BLaER1 (cell line): ENCODE data around the gene ITGA8.
"Not testable (repeated sequence)": the region's sequence is repeated elsewhere in the genome, so short reads cannot be mapped to it uniquely, and the experiment has no call there.

Experiments used
- H3K27ac ChIP-seq: shearing (Covaris generic); formaldehyde crosslinking; 2 replicates; pipeline ENCODE4 v1.8.1; 2022
- H3K27me3 ChIP-seq: shearing (Covaris generic); formaldehyde crosslinking; 2 replicates; pipeline ENCODE4 v1.8.1; 2022
- H3K36me3 ChIP-seq: shearing (Covaris generic); formaldehyde crosslinking; 2 replicates; pipeline ENCODE4 v1.8.1; 2022
- H3K4me1 ChIP-seq: shearing (Covaris generic); formaldehyde crosslinking; 2 replicates; pipeline ENCODE4 v1.8.1; 2022
- H3K4me2 ChIP-seq: shearing (Covaris generic); formaldehyde crosslinking; 2 replicates; pipeline ENCODE4 v1.8.1; 2022
- H3K4me3 ChIP-seq: shearing (Covaris generic); formaldehyde crosslinking; 2 replicates; pipeline ENCODE4 v1.8.1; 2022
- H3K9ac ChIP-seq: shearing (Covaris generic); formaldehyde crosslinking; 2 replicates; pipeline ENCODE4 v1.8.1; 2022
- H3K9me3 ChIP-seq: shearing (Covaris generic); formaldehyde crosslinking; 2 replicates; pipeline ENCODE4 v1.8.1; 2022
- H4K20me1 ChIP-seq: shearing (Covaris generic); formaldehyde crosslinking; 2 replicates; pipeline ENCODE4 v1.8.1; 2022
- Cebpa-rat ChIP-seq: shearing (Covaris generic); IDR thresholded peaks from 2 replicates; pipeline ENCODE4 v1.8.1; 2022

Gene ITGA8

GRCh38 chr10:15483215-15484075 lies 236.3 kb downstream of the ITGA8 start:
- Histone ChIP-seq H3K27me3 (no peaks in the 10 kb centered on the region), H3K9ac (no peak overlapping the region), H3K9me3 (peaks cover 77% of the 10 kb centered on the region), H3K4me2 (no peak overlapping the region), H4K20me1 (no peaks in the 10 kb centered on the region), H3K4me1 (peaks cover 47% of the 10 kb centered on the region), H3K27ac (peak overlapping the region; percentile 29; the same call in 1 of the 2 replicates), H3K4me3 (no peak overlapping the region), H3K36me3 (no peaks in the 10 kb centered on the region)
- no peak for TF ChIP-seq Cebpa-rat

GRCh38 chr10:15482156-15482555 lies 237.6 kb downstream of the ITGA8 start:
- Histone ChIP-seq H3K4me2 (no peak overlapping the region), H3K36me3 (no peaks in the 10 kb centered on the region), H3K27ac (no peak overlapping the region), H3K4me3 (no peak overlapping the region), H3K9me3 (peaks cover 72% of the 10 kb centered on the region), H3K9ac (no peak overlapping the region), H4K20me1 (no peaks in the 10 kb centered on the region), H3K4me1 (peaks cover 60% of the 10 kb centered on the region), H3K27me3 (no peaks in the 10 kb centered on the region)
- no peak for TF ChIP-seq Cebpa-rat

GRCh38 chr10:15478950-15479349 lies 240.8 kb downstream of the ITGA8 start:
- peaks cover 68% of the 10 kb centered on the region for H3K9me3 ChIP-seq
- no peaks in the 10 kb centered on the region for H3K27me3 ChIP-seq
- no peak for TF ChIP-seq Cebpa-rat

GRCh38 chr10:15478429-15478828 lies 241.3 kb downstream of the ITGA8 start:
- no peak for TF ChIP-seq Cebpa-rat
- Histone ChIP-seq H3K4me3 (no peak overlapping the region), H3K4me2 (peak overlapping the region; percentile 33), H4K20me1 (no peaks in the 10 kb centered on the region), H3K9me3 (peaks cover 63% of the 10 kb centered on the region), H3K4me1 (peaks cover 67% of the 10 kb centered on the region), H3K27me3 (no peaks in the 10 kb centered on the region), H3K27ac (peak overlapping the region; percentile 56; the same call in 1 of the 2 replicates), H3K36me3 (no peaks in the 10 kb centered on the region; the same call in 1 of the 2 replicates), H3K9ac (no peak overlapping the region)

More at GRCh38 chr10:15478950-15479349, 240.8 kb downstream of the ITGA8 start:
- Histone ChIP-seq H3K27ac (peak overlapping the region; percentile 14; the same call in 1 of the 2 replicates), H3K36me3 (no peaks in the 10 kb centered on the region; the same call in 1 of the 2 replicates), H3K9ac (no peak overlapping the region), H3K4me2 (peak overlapping the region; percentile 33), H3K4me3 (no peak overlapping the region), H3K4me1 (peaks cover 64% of the 10 kb centered on the region), H4K20me1 (no peaks in the 10 kb centered on the region)

- no peak overlapping the region for H3K4me3 ChIP-seq
- H3K9ac ChIP-seq: no peak overlapping the region
- peaks cover 82% of the 10 kb centered on the region for H3K4me1 ChIP-seq
- no peaks in the 10 kb centered on the region for H4K20me1 ChIP-seq
- H3K9me3 ChIP-seq: peaks cover 42% of the 10 kb centered on the region
- H3K27me3 ChIP-seq: no peaks in the 10 kb centered on the region
- no peak for TF ChIP-seq Cebpa-rat
- no peak overlapping the region for H3K4me2 ChIP-seq
- H3K27ac ChIP-seq: peak overlapping the region; percentile 60
- no peaks in the 10 kb centered on the region; the same call in 1 of the 2 replicates for H3K36me3 ChIP-seq
These were observed 243.4 kb downstream of the ITGA8 start for GRCh38 chr10:15476337-15476736.

GRCh38 chr10:15475439-15475838 lies 244.3 kb downstream of the ITGA8 start:
- H4K20me1 ChIP-seq, H3K27me3 ChIP-seq, H3K36me3 ChIP-seq, H3K4me3 ChIP-seq, H3K9ac ChIP-seq: not testable (repeated sequence)
- Histone ChIP-seq H3K4me1 (peaks cover 91% of the 10 kb centered on the region), H3K9me3 (peaks cover 33% of the 10 kb centered on the region), H3K4me2 (peak overlapping the region; percentile 93; the same call in 1 of the 2 replicates), H3K27ac (peak overlapping the region; percentile 93)

GRCh38 chr10:15474671-15475070 lies 245.1 kb downstream of the ITGA8 start:
- peaks cover 33% of the 10 kb centered on the region for H3K9me3 ChIP-seq
- peaks cover 5% of the 10 kb centered on the region; the same call in 1 of the 2 replicates for H3K36me3 ChIP-seq
- no peak overlapping the region for H3K9ac ChIP-seq
- no peak for TF ChIP-seq Cebpa-rat
- peak overlapping the region; percentile 93 for H3K27ac ChIP-seq
- H3K4me1 ChIP-seq: peaks cover 94% of the 10 kb centered on the region
- no peaks in the 10 kb centered on the region for H3K27me3 ChIP-seq
- H4K20me1 ChIP-seq: no peaks in the 10 kb centered on the region
- peak overlapping the region; percentile 93 for H3K4me2 ChIP-seq
- H3K4me3 ChIP-seq: no peak overlapping the region

GRCh38 chr10:15473396-15473767 lies 246.3 kb downstream of the ITGA8 start:
- peak overlapping the region; percentile 93 for H3K27ac ChIP-seq
- H3K4me1 ChIP-seq: peaks cover 94% of the 10 kb centered on the region
- H4K20me1 ChIP-seq: no peaks in the 10 kb centered on the region
- peak overlapping the region; percentile 55 for H3K4me3 ChIP-seq
- H3K9ac ChIP-seq: peak overlapping the region; percentile 78
- H3K27me3 ChIP-seq: no peaks in the 10 kb centered on the region
- peak overlapping the region; percentile 93 for H3K4me2 ChIP-seq
- peaks cover 38% of the 10 kb centered on the region for H3K9me3 ChIP-seq
- peaks cover 17% of the 10 kb centered on the region for H3K36me3 ChIP-seq
- TF ChIP-seq Cebpa-rat: no peak

- Histone ChIP-seq H3K27me3 (no peaks in the 10 kb centered on the region), H3K4me3 (peak overlapping the region; percentile 55), H3K27ac (peak overlapping the region; percentile 93), H3K4me2 (peak overlapping the region; percentile 93), H4K20me1 (no peaks in the 10 kb centered on the region), H3K9me3 (peaks cover 41% of the 10 kb centered on the region), H3K4me1 (peaks cover 94% of the 10 kb centered on the region), H3K36me3 (peaks cover 17% of the 10 kb centered on the region), H3K9ac (peak overlapping the region; percentile 78)
- no peak for TF ChIP-seq Cebpa-rat
These were observed 247.0 kb downstream of the ITGA8 start for GRCh38 chr10:15472431-15473395.
